Measurements from ENCODE around the gene LETMD1.
A peak's percentile ranks its signal among the peaks of the same experiment; 100 is the strongest.
"Not testable (repeated sequence)": the region's sequence is repeated elsewhere in the genome, so short reads cannot be mapped to it uniquely, and the experiment has no call there.

Gene LETMD1

GRCh38 chr12:51078346-51078745 is 30.2 kb downstream of the LETMD1 start:
- DNase-seq, result not testable (repeated sequence)

- not testable (repeated sequence) for DNase-seq
These were observed 30.7 kb downstream of the LETMD1 start for GRCh38 chr12:51078866-51079265.

GRCh38 chr12:51080136-51080535 is 32.0 kb downstream of the LETMD1 start:
- no peak for DNase-seq

GRCh38 chr12:51081421-51081820 is 33.3 kb downstream of the LETMD1 start:
- no peak for DNase-seq

- no peak for DNase-seq
These were observed 34.5 kb downstream of the LETMD1 start for GRCh38 chr12:51082561-51083125.

- DNase-seq, result peak; percentile 89
These were observed 35.2 kb downstream of the LETMD1 start, which contains the start of gene CSRNP2 for GRCh38 chr12:51083126-51083833. TSS of gene CSRNP2 (minus strand) at chr12:51083596. CDS start at chr12:51076561, 7,035 bp downstream.

- no peak for DNase-seq
These were observed 37.6 kb downstream of the LETMD1 start for GRCh38 chr12:51085757-51086156.

- DNase-seq, result no peak
These were observed 38.8 kb downstream of the LETMD1 start for GRCh38 chr12:51086933-51087332.

- DNase-seq, result no peak
These were observed 39.7 kb downstream of the LETMD1 start for GRCh38 chr12:51087818-51088217.

GRCh38 chr12:51090705-51091229 is 42.6 kb downstream of the LETMD1 start:
- DNase-seq, result no peak

GRCh38 chr12:51098611-51099010 is 50.5 kb downstream of the LETMD1 start:
- DNase-seq, result no peak

GRCh38 chr12:51103977-51104376 is 55.9 kb downstream of the LETMD1 start:
- no peak for DNase-seq

GRCh38 chr12:51108136-51108535 is 60.0 kb downstream of the LETMD1 start:
- DNase-seq, result no peak
